Testis (tissue), 3 donors: ENCODE data around the gene ZEB1. TPM values are rescaled to one million over a fixed set of nuclear protein-coding genes. Genes with fewer than 3 reads are reported as not detected.

Source experiments
- DNase-seq: peaks from one replicate; pipeline ENCODE4 v3.0.0-alpha.2; 2019
- H3K27ac ChIP-seq, 2 donors: fragments of 200-600 bp; sonication (generic); one replicate each; pipeline ENCODE4 v1.5.1; 2019
- H3K27me3 ChIP-seq: fragments of 200-600 bp; sonication (generic); one replicate; pipeline ENCODE4 v1.5.1; 2019
- H3K36me3 ChIP-seq: fragments of 200-600 bp; sonication (generic); one replicate; pipeline ENCODE4 v1.5.1; 2017; ENCODE audit warnings: low read depth; ENCODE audit errors: missing control alignments
- H3K4me1 ChIP-seq: fragments of 200-600 bp; sonication (generic); one replicate; pipeline ENCODE4 v1.5.1; 2019
- H3K4me3 ChIP-seq, 2 donors: fragments of 200-600 bp; sonication (generic); one replicate each; pipeline ENCODE4 v1.5.1; 2017 to 2019
- H3K9me3 ChIP-seq: fragments of 200-600 bp; sonication (generic); one replicate; pipeline ENCODE4 v1.5.1; 2017
- POLR2A ChIP-seq: fragments of 450-650 bp; IDR thresholded peaks from one replicate; pipeline ENCODE4 v1.6.1; 2017; ENCODE audit warnings: antibody characterized with exemption, mild to moderate bottlenecking, moderate library complexity
- whole genome bisulfite sequencing, 2 donors: methylation state at CpG; one replicate each; pipeline ENCODE4 v1.1.5; 2018; 5-methylcytosine and 5-hydroxymethylcytosine counted together
- intact Hi-C: fragments of 100-400 bp; cut with DNase I; formaldehyde crosslinking; loops from one replicate; pipeline ENCODE4 v1.15.1; 2023; ENCODE audit warnings: low total_unique reads
- polyA plus RNA-seq: library from polyadenylated mRNA; stranded (reverse); fragments of 350-450 nt; fragmentation: Illumina TruSeq; extraction: RNeasy Lipid Tissue Mini Kit (QIAGEN cat#74804); gene quantifications from one replicate; pipeline ENCODE4 v1.2.3, GENCODE V29; 2014; ENCODE audit warnings: low read depth, low replicate concordance; ENCODE audit not compliant: insufficient read depth
- total RNA-seq, 2 donors: library from RNA; depleted of rRNA; stranded (reverse); fragments of >200 nt; gene quantifications; one replicate each; pipeline ENCODE4 v1.2.3, GENCODE V29; 2016
- TF ChIP-seq, protein P1 (sequence below), 3 experiments: fragments of 450-650 bp in 2 of 3; fragments of 200-600 bp in 1 of 3; sonication (generic) in 1 of 3; IDR thresholded peaks; one replicate each; pipeline ENCODE4 v1.5.1; 2016 to 2019; ENCODE audit warnings: antibody characterized with exemption in 3 of 3, mild to moderate bottlenecking in 2 of 3, moderate library complexity in 1 of 3

The ZEB1 gene
- total and polyA plus RNA-seq, 3 donors from 2014 or later = 22.2 to 35.9 (median 26.3) TPM

DNA sequence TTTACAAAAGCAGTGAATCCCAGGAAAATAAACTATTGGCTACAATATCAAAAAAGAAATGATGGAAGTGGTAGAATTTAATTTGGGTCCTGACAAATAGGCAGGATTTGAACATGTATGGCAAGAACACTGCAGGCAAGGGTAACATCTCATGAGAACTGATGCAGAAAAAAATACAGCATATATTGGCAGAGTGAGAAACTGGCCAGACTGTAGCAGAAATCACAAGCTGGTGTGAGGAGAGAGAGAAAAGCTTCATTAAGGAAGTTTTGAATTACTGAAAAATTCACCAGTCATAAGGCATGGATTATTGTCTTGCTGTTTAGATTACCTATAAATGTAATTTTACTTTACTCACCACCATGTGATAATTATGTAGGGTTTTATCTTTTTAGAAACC is 77.4 kb downstream of the ZEB1 start:
- Histone ChIP-seq H3K36me3 (no peaks in the 10 kb centered on the region), H3K27ac (no peak overlapping the region), H3K4me1 (no peaks in the 10 kb centered on the region), H3K9me3 (no peaks in the 10 kb centered on the region), H3K27me3 (no peaks in the 10 kb centered on the region), H3K4me3 (no peak overlapping the region)
- TF ChIP-seq, protein P1, sequence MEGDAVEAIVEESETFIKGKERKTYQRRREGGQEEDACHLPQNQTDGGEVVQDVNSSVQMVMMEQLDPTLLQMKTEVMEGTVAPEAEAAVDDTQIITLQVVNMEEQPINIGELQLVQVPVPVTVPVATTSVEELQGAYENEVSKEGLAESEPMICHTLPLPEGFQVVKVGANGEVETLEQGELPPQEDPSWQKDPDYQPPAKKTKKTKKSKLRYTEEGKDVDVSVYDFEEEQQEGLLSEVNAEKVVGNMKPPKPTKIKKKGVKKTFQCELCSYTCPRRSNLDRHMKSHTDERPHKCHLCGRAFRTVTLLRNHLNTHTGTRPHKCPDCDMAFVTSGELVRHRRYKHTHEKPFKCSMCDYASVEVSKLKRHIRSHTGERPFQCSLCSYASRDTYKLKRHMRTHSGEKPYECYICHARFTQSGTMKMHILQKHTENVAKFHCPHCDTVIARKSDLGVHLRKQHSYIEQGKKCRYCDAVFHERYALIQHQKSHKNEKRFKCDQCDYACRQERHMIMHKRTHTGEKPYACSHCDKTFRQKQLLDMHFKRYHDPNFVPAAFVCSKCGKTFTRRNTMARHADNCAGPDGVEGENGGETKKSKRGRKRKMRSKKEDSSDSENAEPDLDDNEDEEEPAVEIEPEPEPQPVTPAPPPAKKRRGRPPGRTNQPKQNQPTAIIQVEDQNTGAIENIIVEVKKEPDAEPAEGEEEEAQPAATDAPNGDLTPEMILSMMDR (IDR thresholded peaks at IDR 0.05) = no peak
- TF ChIP-seq POLR2A = no peak
- no peak for DNase-seq
- intact Hi-C loops = no loop called here

DNA sequence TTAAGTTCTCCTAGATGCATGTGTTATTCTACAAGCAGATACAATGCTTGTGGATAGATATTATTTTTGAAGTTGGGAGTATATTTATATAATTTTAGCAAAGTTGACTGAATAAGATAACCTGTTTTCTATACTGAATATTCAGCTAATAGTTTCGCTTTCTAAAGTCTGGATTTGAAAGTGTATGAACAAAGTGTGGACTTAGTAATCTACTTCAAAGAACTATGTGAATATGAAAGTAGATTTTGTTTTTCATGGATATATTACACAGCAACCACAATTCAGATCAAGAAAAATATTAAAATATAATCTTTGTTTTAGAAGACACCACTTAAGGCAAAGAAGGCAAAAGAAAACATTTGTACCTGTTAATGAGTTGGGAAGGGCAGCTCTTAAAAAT is 78.8 kb downstream of the ZEB1 start:
- no peaks in the 10 kb centered on the region for H3K36me3 ChIP-seq
- H3K27me3 ChIP-seq = no peaks in the 10 kb centered on the region
- no peak overlapping the region for H3K27ac ChIP-seq
- H3K4me1 ChIP-seq = no peaks in the 10 kb centered on the region
- no peaks in the 10 kb centered on the region for H3K9me3 ChIP-seq
- 97 to 100% methylated on average over 1 of the region's 1 CpG for WGBS, 2 donors
- TF ChIP-seq, protein P1 (IDR thresholded peaks at IDR 0.05) = no peak
- TF ChIP-seq POLR2A = no peak
- DNase-seq = no peak
- intact Hi-C loops = no loop called here
- H3K4me3 ChIP-seq = no peak overlapping the region

- Histone ChIP-seq H3K9me3 (no peaks in the 10 kb centered on the region), H3K4me1 (no peaks in the 10 kb centered on the region), H3K36me3 (no peaks in the 10 kb centered on the region), H3K27ac (no peak overlapping the region), H3K27me3 (no peaks in the 10 kb centered on the region), H3K4me3 (no peak overlapping the region)
- TF ChIP-seq, protein P1 (IDR thresholded peaks at IDR 0.05) = no peak
- TF ChIP-seq POLR2A = no peak
- DNase-seq = no peak
- intact Hi-C loops = no loop called here
- 89 to 98% methylated on average over 5 of the region's 5 CpGs for WGBS, 2 donors
Observed at GRCh38 chr10:31399171-31399570, 80.2 kb downstream of the ZEB1 start.

DNA sequence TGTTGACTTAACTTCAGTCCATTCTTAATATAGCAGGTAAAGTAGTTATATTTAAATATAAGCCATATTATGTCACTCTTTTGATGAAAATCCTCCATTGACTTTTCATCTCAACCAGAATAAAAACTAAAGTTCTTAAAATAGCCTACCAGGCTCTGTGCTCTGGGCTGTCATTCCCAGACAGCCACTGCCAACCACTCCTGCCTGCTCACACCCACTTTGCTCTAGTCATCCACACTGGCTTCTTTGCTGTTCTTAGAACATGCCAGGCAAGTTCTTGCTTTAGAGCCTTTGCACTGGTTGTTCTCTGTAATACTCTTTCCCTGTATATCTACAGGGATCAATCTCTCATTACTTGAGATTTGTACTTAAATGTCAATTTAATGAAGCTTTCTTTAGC is 80.6 kb downstream of the ZEB1 start:
- Histone ChIP-seq H3K9me3 (no peaks in the 10 kb centered on the region), H3K36me3 (no peaks in the 10 kb centered on the region), H3K27ac (no peak overlapping the region), H3K4me1 (no peaks in the 10 kb centered on the region), H3K4me3 (no peak overlapping the region), H3K27me3 (no peaks in the 10 kb centered on the region)
- intact Hi-C loops = no loop called here
- DNase-seq = no peak
- TF ChIP-seq POLR2A = no peak

DNA sequence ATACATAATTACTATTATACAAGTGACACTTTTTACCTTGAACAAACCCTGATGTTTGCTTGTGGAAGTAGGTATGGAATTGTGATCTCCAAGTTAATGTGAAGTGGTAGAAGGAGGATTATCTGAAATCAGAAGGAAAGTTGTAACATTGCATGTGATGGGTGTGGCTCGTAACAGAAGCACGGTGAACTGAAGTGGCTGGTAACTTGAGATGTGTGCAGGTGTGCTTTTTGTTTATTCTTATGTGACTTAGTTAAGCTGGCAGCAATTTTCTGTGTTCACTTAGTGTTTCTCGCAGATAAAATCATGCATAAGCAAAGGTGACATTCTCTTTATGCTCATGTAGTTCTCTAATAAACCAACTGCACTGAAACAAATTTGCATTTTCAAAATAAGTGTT is 82.3 kb downstream of the ZEB1 start:
- no peak for DNase-seq
- Histone ChIP-seq H3K27me3 (no peaks in the 10 kb centered on the region), H3K4me3 (no peak overlapping the region), H3K27ac (no peak overlapping the region), H3K4me1 (no peaks in the 10 kb centered on the region), H3K36me3 (no peaks in the 10 kb centered on the region), H3K9me3 (no peaks in the 10 kb centered on the region)
- intact Hi-C loops = no loop called here
- TF ChIP-seq, protein P1 (IDR thresholded peaks at IDR 0.05) = no peak
- TF ChIP-seq POLR2A = no peak
- WGBS, 2 donors = 71 to 73% methylated on average over 3 of the region's 3 CpGs
